GM18519 (cell line): ENCODE data around the gene B4GALNT2.

Experiments used
- ATAC-seq: cut with Tn5 transposase; IDR thresholded peaks from one replicate; pipeline ENCODE4 v1.9.1; 2021; ENCODE audit warnings: mild to moderate bottlenecking, moderate library complexity; ENCODE audit not compliant: unreplicated experiment, low FRiP score

Gene B4GALNT2

DNA sequence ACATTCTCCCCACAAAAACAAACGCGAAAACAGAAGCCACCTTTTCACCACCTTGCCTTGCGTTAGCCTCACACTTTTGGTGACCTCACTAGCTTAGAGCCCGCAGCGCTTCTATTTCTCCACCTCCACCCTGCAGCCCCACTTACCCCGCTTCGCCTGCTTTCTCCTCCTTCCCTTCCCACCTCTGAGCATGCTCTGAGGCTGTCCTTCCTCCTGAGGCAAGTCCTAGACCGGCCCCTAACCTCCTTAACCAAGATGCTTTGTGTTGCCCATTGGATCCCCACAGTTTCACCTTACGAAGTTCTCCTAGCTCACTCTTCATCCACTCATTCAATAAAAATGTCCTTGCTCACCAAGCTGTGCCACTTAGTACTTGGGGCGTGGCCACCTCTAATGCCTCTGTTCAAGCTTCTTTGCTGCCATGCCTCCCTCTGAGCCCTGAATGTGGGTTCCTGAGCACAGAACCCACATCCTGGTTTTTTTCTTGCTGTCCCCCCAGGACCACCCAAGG is 76.5 kb downstream of the B4GALNT2 start:
- no peak for ATAC-seq

DNA sequence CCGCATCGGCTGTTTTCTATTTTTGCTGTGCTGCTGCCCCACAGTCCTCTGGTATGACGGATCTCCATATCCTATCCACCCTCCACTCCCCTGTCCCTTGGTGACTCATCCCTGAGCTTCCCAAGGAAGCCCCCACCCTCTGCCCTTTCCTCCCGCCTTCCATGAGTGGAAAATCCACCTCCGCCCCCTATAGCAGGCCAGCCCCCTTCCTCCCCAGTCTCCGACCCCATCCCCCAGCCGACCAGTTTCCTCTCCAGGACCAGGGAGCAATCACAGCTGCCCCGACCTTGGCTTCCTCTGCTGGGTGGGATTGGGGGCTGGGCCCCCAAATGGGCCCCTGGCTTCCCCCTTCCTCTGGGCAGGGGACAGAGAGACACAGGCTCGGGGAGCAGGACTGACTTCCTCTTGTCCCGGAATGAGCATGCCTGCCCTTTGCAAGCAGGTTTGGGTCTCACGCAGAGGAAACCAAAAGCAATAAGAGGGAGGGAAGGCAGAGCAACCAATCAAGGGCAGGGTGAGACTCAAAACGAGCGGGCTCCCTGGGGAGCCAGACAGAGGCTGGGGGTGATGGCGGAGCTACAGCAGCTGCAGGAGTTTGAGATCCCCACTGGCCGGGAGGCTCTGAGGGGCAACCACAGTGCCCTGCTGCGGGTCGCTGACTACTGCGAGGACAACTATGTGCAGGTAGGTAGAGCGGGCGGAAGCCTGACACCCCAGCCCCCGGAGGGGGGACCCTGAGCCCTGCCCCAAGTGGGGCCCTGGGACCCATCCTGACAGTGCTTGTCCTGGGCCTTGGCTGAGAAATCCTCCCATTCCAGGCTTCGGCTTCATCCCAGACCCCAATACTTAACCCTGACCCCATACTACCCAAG is 77.8 kb downstream of the B4GALNT2 start, which contains the start of the genes ABI3 and GNGT2:
TSS of gene ABI3 (plus strand) at position 550 of the 872 bp plus-strand sequence. CDS start at position 568, 18 bp downstream.
TSS of gene GNGT2 (minus strand) at position 417 of the 872 bp plus-strand sequence. CDS start 3,152 bp downstream, outside the sequence.
- ATAC-seq: peak; percentile 62

DNA sequence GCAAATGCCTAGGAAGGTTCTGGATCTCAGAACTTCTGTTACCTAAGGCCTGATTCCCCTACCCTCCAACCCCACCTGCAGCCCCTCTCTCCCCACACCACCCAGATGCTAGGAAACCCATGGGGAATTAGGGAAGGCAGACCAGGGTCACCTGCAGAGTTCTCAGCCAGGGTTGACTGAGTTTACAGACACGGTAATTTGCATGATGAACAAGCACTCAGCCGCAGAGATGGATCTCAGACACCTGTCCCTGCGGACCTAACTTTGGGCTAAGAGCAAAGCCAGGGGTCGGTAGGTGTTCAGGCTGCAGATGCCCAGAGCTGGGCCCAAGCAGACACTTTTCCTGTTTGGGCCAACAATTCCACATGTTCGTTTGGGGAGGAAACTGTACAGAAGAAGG is 80.8 kb downstream of the B4GALNT2 start:
- no peak for ATAC-seq

DNA sequence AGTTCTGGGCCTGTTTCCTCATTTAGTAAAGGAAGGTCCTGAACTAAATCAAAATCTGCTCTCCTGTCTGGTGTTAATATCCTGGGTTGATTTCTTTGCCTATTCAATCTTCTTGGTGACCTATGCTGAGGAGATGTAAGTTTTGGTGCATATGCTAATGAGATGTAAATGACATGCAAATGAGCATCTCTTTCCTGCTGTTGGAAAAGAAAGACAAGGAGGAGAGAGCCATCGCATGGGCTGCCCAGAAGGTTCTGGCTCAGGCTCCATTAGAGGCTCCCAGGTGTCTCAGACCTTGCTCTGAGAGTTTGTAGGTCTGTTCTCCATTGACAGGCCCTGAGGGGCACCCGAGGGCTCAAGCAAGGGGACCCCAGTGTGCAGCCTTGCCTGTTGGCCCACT is 81.3 kb downstream of the B4GALNT2 start:
- ATAC-seq: no peak

DNA sequence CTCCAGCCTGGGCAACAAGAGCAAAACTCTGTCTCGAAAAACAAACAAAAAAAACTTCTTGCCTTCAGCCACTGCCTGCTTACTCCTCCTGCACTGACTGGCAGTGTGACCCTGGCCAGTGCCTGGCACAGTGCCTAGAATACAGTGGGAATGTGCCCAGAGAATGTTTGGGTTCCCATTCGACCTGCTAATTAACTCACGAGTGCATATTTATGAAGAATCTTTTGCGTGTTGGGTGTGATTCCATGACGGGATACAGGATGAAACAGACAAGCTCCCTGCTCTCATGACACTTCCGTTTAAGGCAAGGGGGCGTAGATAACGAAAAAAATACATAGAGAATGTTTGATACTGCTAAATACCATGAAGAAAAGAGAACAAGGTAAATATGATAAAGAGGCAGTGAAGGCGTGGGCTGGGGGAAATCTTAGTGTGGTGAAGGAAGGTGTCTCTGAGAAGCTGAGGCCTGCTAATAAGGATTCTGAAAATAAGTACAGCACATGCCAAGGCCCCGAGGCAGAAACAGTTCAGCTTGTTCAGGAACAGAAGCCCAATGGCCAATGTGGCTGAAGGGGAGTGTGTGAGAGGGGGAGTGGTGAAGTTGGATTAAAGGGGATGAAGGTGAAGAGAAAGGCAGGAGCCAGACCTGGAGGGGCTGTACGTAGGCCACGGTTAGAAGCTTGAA is 82.2 kb downstream of the B4GALNT2 start:
- ATAC-seq: no peak

DNA sequence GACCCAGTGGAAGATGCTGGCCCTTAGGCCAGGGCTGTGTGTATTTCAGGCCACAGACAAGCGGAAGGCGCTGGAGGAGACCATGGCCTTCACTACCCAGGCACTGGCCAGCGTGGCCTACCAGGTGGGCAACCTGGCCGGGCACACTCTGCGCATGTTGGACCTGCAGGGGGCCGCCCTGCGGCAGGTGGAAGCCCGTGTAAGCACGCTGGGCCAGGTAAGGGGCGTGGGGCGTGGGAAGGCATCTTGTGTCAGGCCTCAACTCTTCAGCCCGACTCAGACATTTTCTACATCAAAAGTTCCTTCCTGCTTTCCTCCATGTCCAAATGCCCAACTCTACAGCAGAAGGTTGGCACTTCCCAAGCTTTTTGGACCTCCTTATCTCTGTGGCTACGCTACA is 83.9 kb downstream of the B4GALNT2 start:
- no peak for ATAC-seq

DNA sequence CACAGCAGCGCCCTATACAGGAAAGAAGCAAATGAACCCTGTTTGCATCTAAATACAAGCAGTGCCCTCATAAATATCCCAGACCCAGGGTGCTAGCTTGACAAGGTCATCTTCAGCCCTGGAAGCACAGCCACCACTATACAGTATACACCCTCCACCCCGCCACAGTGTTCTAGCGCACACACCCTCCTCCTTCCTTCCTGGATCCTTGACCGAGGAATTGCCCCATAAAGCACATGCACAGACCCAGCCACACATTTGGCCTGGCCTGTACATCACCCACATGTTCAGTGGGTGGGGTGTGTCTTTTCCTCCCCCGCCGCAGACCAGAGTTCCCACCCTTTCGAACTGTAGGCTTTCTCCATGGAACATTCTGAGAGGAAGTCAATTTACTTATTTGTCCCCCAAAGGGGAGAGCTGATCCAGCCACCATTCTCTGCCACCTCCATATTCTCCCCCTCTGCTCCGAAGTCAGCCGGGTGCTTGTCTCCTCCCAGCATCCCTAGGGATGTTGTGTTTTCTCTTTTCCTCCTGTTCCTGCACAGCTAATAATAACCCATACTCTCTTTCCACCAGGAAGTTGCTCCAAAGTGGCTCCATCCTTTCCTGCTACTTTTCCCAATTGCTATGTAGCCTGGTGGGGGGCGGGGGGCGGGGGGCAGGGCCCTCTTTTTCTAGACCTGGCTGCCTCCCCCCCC is 84.5 kb downstream of the B4GALNT2 start:
- ATAC-seq: no peak

DNA sequence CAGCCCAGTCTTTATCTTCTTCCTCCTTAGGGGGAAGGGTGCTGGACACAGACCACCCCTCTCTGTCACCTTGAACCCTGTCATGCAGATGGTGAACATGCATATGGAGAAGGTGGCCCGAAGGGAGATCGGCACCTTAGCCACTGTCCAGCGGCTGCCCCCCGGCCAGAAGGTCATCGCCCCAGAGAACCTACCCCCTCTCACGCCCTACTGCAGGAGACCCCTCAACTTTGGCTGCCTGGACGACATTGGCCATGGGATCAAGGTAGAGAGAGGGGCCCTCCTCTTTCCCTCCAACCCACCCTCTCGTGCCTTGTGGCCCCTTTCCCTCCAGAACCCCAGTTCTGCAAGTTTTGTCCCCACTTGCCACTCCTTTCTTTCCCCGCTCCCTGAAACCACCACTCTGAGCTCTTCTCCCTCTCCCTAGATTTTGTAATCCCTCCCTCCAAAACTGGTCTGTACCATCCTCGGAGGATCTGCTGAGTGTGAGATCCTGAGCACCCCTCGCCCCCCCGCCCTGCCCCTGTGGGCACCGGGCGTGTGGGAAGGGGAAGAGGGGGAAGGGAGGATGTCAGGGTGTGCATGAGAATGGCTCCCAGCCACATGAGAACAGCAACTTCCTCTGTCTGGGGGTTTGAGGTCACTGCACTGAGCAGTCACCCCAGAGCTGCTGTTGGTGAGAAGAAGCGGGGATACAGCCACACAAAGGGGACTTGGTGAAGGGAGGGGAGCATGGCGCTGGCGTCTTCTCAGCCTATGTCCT is 85.3 kb downstream of the B4GALNT2 start:
- ATAC-seq: peak; percentile 34

DNA sequence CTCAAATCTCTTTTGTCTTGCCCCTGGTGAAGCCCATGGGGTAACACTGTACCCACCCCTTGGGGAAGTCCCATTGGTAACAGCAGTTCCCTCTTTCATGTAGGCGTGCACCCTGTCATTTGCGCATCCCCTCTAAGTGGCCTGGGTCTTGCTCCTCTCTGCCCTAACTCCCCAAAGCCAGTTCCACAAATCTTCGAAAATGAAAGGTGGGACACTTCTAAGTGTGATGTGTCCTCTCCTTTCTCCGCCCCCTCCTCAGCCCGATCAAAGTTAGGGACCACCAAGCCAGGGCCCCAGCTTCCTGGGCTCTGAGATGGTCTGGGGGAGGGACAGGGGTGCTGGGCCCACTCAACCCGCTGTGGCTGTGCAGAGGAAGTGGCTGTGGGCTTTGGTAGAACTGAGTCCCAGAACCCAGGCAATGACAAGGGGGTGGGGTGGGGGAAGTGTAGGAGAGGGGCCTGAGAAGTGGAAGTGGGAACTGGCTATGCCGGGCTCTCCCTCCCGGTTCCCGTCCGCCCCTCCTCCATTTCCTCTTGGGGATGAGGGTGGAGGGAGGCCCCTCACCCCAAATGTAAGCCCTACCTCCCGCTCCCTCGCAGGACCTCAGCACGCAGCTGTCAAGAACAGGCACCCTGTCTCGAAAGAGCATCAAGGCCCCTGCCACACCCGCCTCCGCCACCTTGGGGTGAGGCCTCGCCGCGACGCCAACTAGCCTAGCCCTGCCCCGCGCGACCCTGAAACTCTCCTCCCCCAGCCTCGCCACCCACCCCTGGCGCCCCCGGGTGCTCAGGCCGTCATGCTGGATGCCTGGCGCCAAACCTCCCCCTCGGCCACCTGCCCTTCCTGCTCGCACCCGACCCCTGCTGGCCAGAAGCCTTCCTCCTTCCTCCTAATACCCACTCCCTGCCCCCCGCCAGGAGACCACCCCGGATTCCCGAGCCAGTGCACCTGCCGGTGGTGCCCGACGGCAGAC is 86.7 kb downstream of the B4GALNT2 start:
- ATAC-seq: no peak

DNA sequence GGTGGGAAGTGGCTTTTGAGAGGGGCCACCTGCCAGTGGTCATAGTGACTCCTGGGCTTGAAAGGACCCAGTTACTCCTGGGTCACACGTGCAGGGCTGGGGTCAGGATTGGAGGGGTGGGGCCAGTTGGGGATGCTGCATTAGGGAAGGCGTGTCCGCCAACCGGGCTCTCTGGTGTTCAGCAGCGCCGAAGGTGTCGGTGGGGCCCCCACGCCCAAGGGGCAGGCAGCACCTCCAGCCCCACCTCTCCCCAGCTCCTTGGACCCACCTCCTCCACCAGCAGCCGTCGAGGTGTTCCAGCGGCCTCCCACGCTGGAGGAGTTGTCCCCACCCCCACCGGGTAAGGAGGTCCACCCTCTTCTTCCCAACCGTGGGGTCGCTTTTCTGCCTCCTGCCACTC is 87.4 kb downstream of the B4GALNT2 start:
- no peak for ATAC-seq

DNA sequence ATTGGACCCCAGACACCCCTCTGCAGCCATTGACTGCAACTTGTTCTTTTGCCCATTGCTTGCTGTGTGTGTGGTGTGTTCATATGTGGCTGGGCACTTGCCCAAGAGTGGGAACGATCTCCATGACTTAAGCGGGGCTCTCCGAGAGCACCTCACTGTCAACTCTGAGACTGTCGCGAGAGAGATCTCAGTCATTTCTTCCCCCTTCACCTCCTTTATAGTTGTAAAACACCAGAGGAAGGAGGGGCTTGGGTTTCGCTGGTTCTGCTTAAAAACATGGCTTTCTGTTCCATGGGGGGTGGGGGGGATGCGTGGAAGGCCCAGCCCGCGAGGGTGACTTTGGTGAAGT is 90.6 kb downstream of the B4GALNT2 start:
- ATAC-seq: no peak

DNA sequence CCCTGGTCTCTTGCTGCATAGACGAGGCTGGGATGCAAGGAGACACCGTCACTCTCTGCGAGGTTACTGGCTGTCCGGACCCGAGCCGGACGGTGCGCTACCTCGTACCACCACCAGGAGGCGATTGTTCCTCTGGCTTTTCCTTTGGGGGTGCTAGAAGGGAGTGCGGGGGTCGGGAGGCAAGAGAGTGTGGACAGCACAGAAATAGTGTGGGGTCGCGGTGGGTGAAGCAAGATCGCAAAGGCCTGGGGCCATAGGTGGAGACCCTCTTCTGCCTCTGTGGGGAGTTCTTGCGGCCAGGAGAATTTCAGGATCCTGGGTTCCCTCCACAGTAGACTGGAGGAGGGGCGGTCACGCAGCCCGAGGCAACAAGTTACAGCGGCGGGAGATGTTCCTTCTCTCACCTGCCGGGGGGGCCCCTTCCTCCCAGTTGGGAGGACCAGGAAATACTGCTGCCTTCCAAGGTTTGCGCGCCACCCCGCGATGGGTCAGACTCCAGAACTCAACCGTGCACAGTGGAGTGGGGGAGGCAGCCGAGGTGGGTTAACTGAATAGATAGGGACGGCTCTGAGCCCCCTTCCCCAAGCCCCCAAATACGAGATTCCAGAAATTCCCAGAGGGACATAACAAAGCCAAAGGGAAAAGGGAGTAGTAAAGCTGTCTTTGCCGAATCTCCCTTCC is 91.1 kb downstream of the B4GALNT2 start:
- no peak for ATAC-seq

DNA sequence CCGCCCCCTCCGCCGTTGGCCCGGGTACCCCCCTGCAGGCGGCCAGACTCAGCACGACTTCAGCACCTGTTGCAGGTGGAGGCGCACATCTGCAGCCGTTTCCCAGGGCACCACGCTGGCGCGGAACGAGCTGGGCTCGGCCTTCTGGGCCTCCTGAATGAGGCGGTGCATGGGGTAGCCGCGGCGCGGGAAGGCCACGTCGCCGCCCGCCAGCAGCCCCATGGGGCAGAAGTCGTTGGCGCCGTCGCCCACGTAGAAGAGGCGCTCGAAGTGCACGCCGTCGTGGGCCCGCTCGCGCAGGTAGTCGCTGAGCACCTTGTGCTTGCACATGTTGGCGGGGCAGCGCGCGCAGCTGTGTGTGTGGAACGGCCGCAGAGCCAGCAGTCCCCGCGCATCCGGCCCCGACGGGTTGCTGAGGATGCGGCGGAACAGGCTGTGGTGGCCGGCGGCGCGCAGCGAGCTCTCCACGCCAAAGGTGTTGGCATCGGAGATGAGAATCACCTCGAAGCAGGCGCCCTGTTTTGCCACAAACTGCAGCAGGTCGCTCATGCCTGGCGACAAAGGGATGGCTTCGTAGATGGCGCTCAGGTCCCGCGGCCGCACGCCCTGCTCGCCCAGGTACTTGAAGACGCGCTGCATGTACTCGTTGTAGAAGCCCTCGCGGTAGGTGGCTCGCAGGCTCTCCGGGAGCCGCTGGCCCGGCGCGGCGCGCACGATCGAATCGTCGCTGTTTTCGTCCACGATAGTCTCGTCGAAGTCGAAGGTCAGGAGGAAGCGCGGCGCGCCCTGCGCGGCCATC is 91.8 kb downstream of the B4GALNT2 start:
- no peak for ATAC-seq

DNA sequence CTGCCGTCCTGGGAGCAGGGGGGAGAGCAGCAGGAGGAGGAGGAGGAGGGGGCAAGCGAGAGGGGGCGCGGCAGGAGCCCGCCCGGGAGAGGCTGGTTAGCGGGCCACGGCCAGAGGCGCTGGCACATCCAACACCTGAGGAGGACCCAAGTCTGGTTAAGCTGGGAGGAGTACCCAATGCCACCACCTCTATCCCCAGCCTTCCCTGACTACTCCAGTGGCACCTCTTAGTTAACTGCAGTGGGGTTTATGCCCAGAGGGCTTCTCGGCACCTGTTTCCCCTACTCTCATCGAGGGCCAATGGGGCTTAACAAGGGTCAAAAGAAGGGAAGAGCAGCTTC is 92.4 kb downstream of the B4GALNT2 start:
- no peak for ATAC-seq

DNA sequence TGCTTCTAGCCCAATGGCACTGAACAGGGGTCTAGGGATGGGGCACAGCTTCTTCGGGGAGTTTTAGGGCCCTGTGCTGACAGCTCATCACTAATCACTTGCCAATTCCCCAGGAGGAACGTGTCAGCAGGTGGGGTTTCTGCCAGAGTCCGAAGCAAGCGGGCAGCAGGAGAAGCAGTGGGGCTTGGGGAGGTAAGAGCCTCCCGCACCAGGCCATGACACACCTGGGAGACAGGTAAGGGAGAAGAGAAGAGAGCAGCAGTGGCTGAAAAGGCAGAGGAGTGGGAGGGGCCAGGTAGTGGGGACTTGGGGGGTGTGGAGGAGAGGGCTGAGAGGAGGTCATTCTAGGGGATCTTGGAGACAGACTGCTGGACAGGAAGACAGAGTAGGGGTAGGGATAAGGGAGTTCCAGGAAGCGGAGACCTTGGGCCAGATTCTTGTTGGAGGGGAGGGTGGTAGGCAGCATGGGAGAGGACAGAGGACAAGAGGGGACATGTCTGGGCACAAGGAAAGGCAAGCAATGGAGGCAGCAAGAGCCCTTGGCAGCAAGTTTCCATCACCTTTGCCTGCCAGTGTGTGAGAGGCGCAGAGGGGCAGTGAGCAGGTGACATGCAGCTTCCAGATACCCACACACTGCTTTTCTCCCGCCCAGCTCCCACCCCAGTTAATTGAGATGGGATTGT is 93.1 kb downstream of the B4GALNT2 start:
- ATAC-seq: no peak
